Measurements from ENCODE around the gene GIMD1. TPM values are rescaled to one million over a fixed set of nuclear protein-coding genes. Genes with fewer than 3 reads are reported as not detected.
"Not testable (repeated sequence)": the region's sequence is repeated elsewhere in the genome, so short reads cannot be mapped to it uniquely, and the experiment has no call there.

GIMD1 gene
- total and polyA plus RNA-seq, 2 donors (not counting 3 experiments of a cell fraction or from before 2014, with no cell fraction given), result not detected

DNA sequence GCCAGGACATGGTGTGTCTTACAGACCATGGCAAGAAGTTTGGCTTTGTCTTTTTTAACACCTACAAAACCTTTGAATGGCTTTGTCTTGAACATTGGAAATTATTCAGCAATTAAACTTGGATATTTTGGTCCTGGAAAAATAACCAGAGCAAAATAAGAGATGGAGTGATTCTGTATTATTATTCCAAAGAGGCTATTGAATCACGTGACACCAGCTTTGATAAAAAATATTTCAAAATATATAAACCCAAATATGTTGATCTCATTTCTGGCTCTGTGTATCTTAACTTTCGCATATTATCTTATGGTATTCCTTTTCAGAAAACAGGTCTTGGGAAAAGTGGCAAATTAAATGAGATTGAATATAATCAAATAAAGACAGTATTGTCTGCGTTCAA is 32.6 kb upstream of the GIMD1 start:
- Histone ChIP-seq H3K9me1 (replicated peaks; ENCODE audit: control insufficient read depth, extremely low read depth, insufficient read depth, low read length) (no peaks in the 10 kb centered on the region), H2AFZ (ENCODE audit: low read depth, low read length) (no peak overlapping the region), H4K20me1 (replicated peaks; ENCODE audit: control insufficient read depth, extremely low read depth, insufficient read depth, low read length) (no peaks in the 10 kb centered on the region), H3K9ac (replicated peaks; ENCODE audit: extremely low read depth, insufficient read depth, low read length) (no peak overlapping the region), H3K27ac (ENCODE audit: insufficient read depth, low read depth, low read length) (no peak overlapping the region), H3K36me3 (ENCODE audit: control insufficient read depth in 2 of 2, extremely low read depth in 1 of 2, insufficient read depth in 2 of 2, low read length in 2 of 2) (no peaks in the 10 kb centered on the region), H3K4me2 (ENCODE audit: insufficient read depth, low read length) (no peak overlapping the region), H3K4me3 (replicated peaks in 1 of 3; ENCODE audit: insufficient read depth in 1 of 3, low read depth in 1 of 3, low read length in 3 of 3) (no peak overlapping the region), H3K9me3 (replicated peaks; ENCODE audit: control insufficient read depth, insufficient read depth, low read length) (no peaks in the 10 kb centered on the region), H3K27me3 (ENCODE audit: control insufficient read depth in 2 of 2, insufficient read depth in 2 of 2, low read length in 2 of 2) (no peaks in the 10 kb centered on the region), H3K4me1 (ENCODE audit: control insufficient read depth, extremely low read depth, insufficient read depth, low read length) (no peaks in the 10 kb centered on the region), H3K79me2 (ENCODE audit: control insufficient read depth, insufficient read depth, low read length) (no peaks in the 10 kb centered on the region)
- dilution Hi-C loops (cut with MboI; ENCODE audit: extremely low pct_ligation_motif_present, low sequenced_read_pairs), result no loop called here
- FAIRE-seq (no peak), DNase-seq (ENCODE audit: low read depth, low spot score) (no peak)
- CTCF ChIA-PET, result no interaction called here
- BruUV-seq (replicated peaks), result no TSS peak
- TF ChIP-seq JUN (IDR thresholded peaks at IDR 0.05; ENCODE audit: borderline replicate concordance, insufficient read depth, insufficient read length, low read depth) (no peak), EZH2 (IDR thresholded peaks at IDR 0.05; ENCODE audit: borderline replicate concordance, low read depth, low read length, severe bottlenecking) (no peak), MYC (IDR thresholded peaks at IDR 0.05; ENCODE audit: low read depth, low read length) (no peak), POLR2A (IDR thresholded peaks at IDR 0.05; ENCODE audit: low read depth, low read length) (no peak), FOS (IDR thresholded peaks at IDR 0.05; ENCODE audit: borderline replicate concordance, insufficient read depth, low read length) (no peak), GATA2 (IDR thresholded peaks at IDR 0.05; ENCODE audit: insufficient read depth, insufficient read length, low read depth, low read length) (no peak), POLR2AphosphoS5 (IDR thresholded peaks at IDR 0.05; ENCODE audit: insufficient read depth, low read depth, low read length) (no peak)
- TF ChIP-seq, protein P1, sequence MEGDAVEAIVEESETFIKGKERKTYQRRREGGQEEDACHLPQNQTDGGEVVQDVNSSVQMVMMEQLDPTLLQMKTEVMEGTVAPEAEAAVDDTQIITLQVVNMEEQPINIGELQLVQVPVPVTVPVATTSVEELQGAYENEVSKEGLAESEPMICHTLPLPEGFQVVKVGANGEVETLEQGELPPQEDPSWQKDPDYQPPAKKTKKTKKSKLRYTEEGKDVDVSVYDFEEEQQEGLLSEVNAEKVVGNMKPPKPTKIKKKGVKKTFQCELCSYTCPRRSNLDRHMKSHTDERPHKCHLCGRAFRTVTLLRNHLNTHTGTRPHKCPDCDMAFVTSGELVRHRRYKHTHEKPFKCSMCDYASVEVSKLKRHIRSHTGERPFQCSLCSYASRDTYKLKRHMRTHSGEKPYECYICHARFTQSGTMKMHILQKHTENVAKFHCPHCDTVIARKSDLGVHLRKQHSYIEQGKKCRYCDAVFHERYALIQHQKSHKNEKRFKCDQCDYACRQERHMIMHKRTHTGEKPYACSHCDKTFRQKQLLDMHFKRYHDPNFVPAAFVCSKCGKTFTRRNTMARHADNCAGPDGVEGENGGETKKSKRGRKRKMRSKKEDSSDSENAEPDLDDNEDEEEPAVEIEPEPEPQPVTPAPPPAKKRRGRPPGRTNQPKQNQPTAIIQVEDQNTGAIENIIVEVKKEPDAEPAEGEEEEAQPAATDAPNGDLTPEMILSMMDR (IDR thresholded peaks at IDR 0.05; ENCODE audit: extremely low read depth in 1 of 2, insufficient read depth in 1 of 2, low read depth in 1 of 2, low read length in 2 of 2), result no peak
- POLR2A ChIA-PET, result no interaction called here
- intact Hi-C loops (cut with micrococcal nuclease), result no loop called here

DNA sequence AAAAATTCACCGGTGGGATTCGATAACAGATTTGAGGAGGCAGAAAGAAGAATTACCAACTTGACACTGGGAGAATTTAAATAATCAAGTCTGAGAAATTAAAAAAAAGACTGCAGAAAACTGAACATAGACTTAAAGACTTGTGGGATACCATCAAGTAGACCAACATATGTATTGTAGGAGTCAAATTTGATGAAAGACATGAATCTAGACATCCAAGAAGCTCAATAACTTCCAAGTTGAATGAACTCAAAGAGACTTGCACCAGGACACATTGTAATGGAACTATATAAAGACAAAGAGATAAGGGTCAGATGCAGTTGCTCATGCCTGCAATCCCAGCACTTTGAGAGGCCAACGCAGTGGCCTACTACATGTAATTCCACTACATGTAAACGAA is 30.3 kb upstream of the GIMD1 start:
- H3K79me2 ChIP-seq (ENCODE audit: control insufficient read depth, insufficient read depth, low read length); H3K4me1 ChIP-seq (ENCODE audit: control insufficient read depth, extremely low read depth, insufficient read depth, low read length); H3K9me1 ChIP-seq (replicated peaks; ENCODE audit: control insufficient read depth, extremely low read depth, insufficient read depth, low read length); POLR2A ChIA-PET; FAIRE-seq; dilution Hi-C loops (cut with MboI; ENCODE audit: extremely low pct_ligation_motif_present, low sequenced_read_pairs); H3K27me3 ChIP-seq (ENCODE audit: control insufficient read depth in 2 of 2, insufficient read depth in 2 of 2, low read length in 2 of 2); DNase-seq (ENCODE audit: low read depth, low spot score); H3K4me3 ChIP-seq (replicated peaks in 1 of 3; ENCODE audit: insufficient read depth in 1 of 3, low read depth in 1 of 3, low read length in 3 of 3); H3K36me3 ChIP-seq (ENCODE audit: control insufficient read depth in 2 of 2, extremely low read depth in 1 of 2, insufficient read depth in 2 of 2, low read length in 2 of 2); BruUV-seq (replicated peaks); H3K9me3 ChIP-seq (replicated peaks; ENCODE audit: control insufficient read depth, insufficient read depth, low read length); H2AFZ ChIP-seq (ENCODE audit: low read depth, low read length); H4K20me1 ChIP-seq (replicated peaks; ENCODE audit: control insufficient read depth, extremely low read depth, insufficient read depth, low read length); intact Hi-C loops (cut with micrococcal nuclease); H3K27ac ChIP-seq (ENCODE audit: insufficient read depth, low read depth, low read length); H3K4me2 ChIP-seq (ENCODE audit: insufficient read depth, low read length); H3K9ac ChIP-seq (replicated peaks; ENCODE audit: extremely low read depth, insufficient read depth, low read length): not testable (repeated sequence)
- CTCF ChIA-PET, result interaction anchor here (1.4 kb wide), 1 partner anchor 13 kb away, joined by 3 read pairs; no protein-coding TSS in a partner anchor
